IPS DF 4.7 (cell line): ENCODE measurements around the gene ECHS1.
"Not testable (repeated sequence)": the region's sequence is repeated elsewhere in the genome, so short reads cannot be mapped to it uniquely, and the experiment has no call there.

Experiments used
- DNase-seq: peaks from one replicate; pipeline ENCODE4 v3.0.0-alpha.2; 2013; ENCODE audit warnings: low spot score; ENCODE audit errors: extremely low read depth

Gene ECHS1

GRCh38 chr10:133378251-133379096 is 5.3 kb upstream of the ECHS1 start:
- DNase-seq = no peak

GRCh38 chr10:133377818-133378250 is 4.7 kb upstream of the ECHS1 start:
- no peak for DNase-seq

- DNase-seq = no peak
Measured at GRCh38 chr10:133377025-133377817, 4.1 kb upstream of the ECHS1 start.

GRCh38 chr10:133376183-133376582 is 3.0 kb upstream of the ECHS1 start:
- DNase-seq = not testable (repeated sequence)

GRCh38 chr10:133375357-133376115 is 2.4 kb upstream of the ECHS1 start:
- no peak for DNase-seq

GRCh38 chr10:133372507-133372906 is 647 bp downstream of the ECHS1 start:
- no peak for DNase-seq

- DNase-seq = no peak
Measured at GRCh38 chr10:133370030-133370786, 2.9 kb downstream of the ECHS1 start.

- no peak for DNase-seq
Measured at GRCh38 chr10:133368153-133368552, 5.0 kb downstream of the ECHS1 start.

- DNase-seq = not testable (repeated sequence)
Measured at GRCh38 chr10:133367461-133367860, 5.7 kb downstream of the ECHS1 start.

GRCh38 chr10:133366751-133367150 is 6.4 kb downstream of the ECHS1 start:
- no peak for DNase-seq

- no peak for DNase-seq
Measured at GRCh38 chr10:133366130-133366478, 7.0 kb downstream of the ECHS1 start.

GRCh38 chr10:133365461-133366129 is 7.6 kb downstream of the ECHS1 start:
- DNase-seq = no peak

- DNase-seq = no peak
Measured at GRCh38 chr10:133364645-133365431, 8.3 kb downstream of the ECHS1 start.

- no peak for DNase-seq
Measured at GRCh38 chr10:133362846-133363245, 10.3 kb downstream of the ECHS1 start.

GRCh38 chr10:133361773-133362441 is 11.2 kb downstream of the ECHS1 start:
- DNase-seq = no peak

GRCh38 chr10:133361227-133361626 is 11.9 kb downstream of the ECHS1 start:
- DNase-seq = no peak

GRCh38 chr10:133359972-133360610 is 13.1 kb downstream of the ECHS1 start:
- DNase-seq = no peak

- DNase-seq = no peak
Measured at GRCh38 chr10:133359554-133359971, 13.6 kb downstream of the ECHS1 start.

GRCh38 chr10:133358925-133359310 is 14.2 kb downstream of the ECHS1 start:
- DNase-seq = no peak
